Measurements from ENCODE around the gene QRFP. TPM values are rescaled to one million over a fixed set of nuclear protein-coding genes. Genes with fewer than 3 reads are reported as not detected.

Gene QRFP
- total RNA-seq, 1 experiment from 2014 or later: not detected

DNA sequence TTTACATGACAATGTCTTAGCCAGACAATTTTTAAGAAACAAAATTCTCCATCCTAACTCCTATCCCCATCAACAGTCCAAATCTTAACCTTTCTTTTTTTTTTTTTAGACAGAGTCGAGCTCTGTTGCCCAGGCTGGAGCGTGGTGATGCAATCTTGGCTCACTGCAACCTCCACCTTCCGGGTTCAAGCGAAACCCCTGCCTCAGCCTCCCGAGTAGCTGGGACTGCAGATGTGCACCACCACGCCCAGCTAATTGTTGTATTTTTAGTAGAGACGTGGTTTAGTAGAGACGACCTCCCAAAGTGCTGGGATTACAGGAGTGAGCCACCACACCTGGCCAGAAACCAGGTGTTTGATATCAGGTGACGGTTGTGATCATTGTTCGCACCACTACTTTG, 51.4 kb downstream of the QRFP start:
- Mint-ChIP-seq H3K4me1 (peaks cover 64 to 69% of the 10 kb centered on the region in 2 experiments), H3K4me3 (no peak overlapping the region; a peak in 1 of 5 replicates), H3K27me3 (ENCODE audit: low read depth) (no peaks in the 10 kb centered on the region), H3K9me3 (no peaks in the 10 kb centered on the region), H3K27ac (peak overlapping the region; percentile 8 to 78 (median 32); a peak in 4 of 7 replicates), H3K36me3 (ENCODE audit: insufficient read depth in 1 of 3, low read depth in 3 of 3) (peaks cover 0 to 14% (median 8%) of the 10 kb centered on the region in 3 experiments; a peak in 6 of 7 replicates)
- no peak overlapping the region for H3K56ac ChIP-seq (ENCODE audit: insufficient read length, low read depth, low read length)
- WGBS (ENCODE audit: extremely low coverage, insufficient read length, low lambda C conversion rate): no CpG with 5 or more reads among the region's 10 CpGs
- H2BK120ac ChIP-seq (ENCODE audit: low read depth, low read length, poor library complexity, severe bottlenecking): no peak overlapping the region
- H3T11ph ChIP-seq (ENCODE audit: low read length): no peak overlapping the region
- H3K23ac ChIP-seq (ENCODE audit: insufficient read length, low read depth, low read length): no peak overlapping the region
- H3K4me2 ChIP-seq (ENCODE audit: insufficient read depth, insufficient read length, low read length): no peak overlapping the region
- H3K79me2 ChIP-seq (ENCODE audit: insufficient read depth, low read length): peaks cover 19% of the 10 kb centered on the region
- H3K79me1 ChIP-seq (ENCODE audit: insufficient read depth, low read depth, low read length, poor library complexity, severe bottlenecking): peaks cover 4% of the 10 kb centered on the region
- no peak overlapping the region for H4K5ac ChIP-seq (ENCODE audit: insufficient read length, low read depth, low read length)
- H3K4me1 ChIP-seq (ENCODE audit: insufficient read depth, low read length): peaks cover 4% of the 10 kb centered on the region; the same call in 1 of the 2 replicates
- no peaks in the 10 kb centered on the region for H3K9me3 ChIP-seq (ENCODE audit: control insufficient read depth, low read depth, low read length)
- no peak overlapping the region for H2BK12ac ChIP-seq (ENCODE audit: insufficient read length, low read depth, low read length)
- H2BK15ac ChIP-seq (ENCODE audit: low read depth, low read length): no peak overlapping the region
- DNase-seq: no peak
- H2AK5ac ChIP-seq (ENCODE audit: insufficient read length, low read length): no peak overlapping the region
- no peak overlapping the region for H3K27ac ChIP-seq (ENCODE audit: insufficient read length, low read depth, low read length)
- no peak overlapping the region for H3K4ac ChIP-seq (ENCODE audit: low read depth, low read length)
- no peaks in the 10 kb centered on the region for H3K23me2 ChIP-seq (ENCODE audit: insufficient read length, low read depth, low read length, poor library complexity, severe bottlenecking)
- no peak for TF ChIP-seq CTCF (conservative IDR thresholded peaks at IDR 0.05)
- H4K8ac ChIP-seq (replicated peaks; ENCODE audit: insufficient read length, low read depth, low read length): no peak overlapping the region
- H3K27me3 ChIP-seq (ENCODE audit: insufficient read depth, low read length): no peaks in the 10 kb centered on the region
- no peak overlapping the region for H4K91ac ChIP-seq (ENCODE audit: insufficient read length, low read depth, low read length)
- no peak overlapping the region for H3K14ac ChIP-seq (ENCODE audit: insufficient read depth, low read length)
- H3K9ac ChIP-seq (ENCODE audit: extremely low read depth, insufficient read length, low read length): no peak overlapping the region
- no peak overlapping the region for H3K18ac ChIP-seq (ENCODE audit: insufficient read length, low read depth, low read length)
- H2BK20ac ChIP-seq (ENCODE audit: low read depth, low read length, poor library complexity, severe bottlenecking): no peak overlapping the region
- no peaks in the 10 kb centered on the region for H4K20me1 ChIP-seq (ENCODE audit: control insufficient read depth, insufficient read depth, insufficient read length)
- no peak overlapping the region for H2AFZ ChIP-seq (ENCODE audit: low read length)
- no peak overlapping the region for H2BK5ac ChIP-seq (ENCODE audit: insufficient read length, low read length)
